ENCODE data around the gene TAF8.

The TAF8 gene

DNA sequence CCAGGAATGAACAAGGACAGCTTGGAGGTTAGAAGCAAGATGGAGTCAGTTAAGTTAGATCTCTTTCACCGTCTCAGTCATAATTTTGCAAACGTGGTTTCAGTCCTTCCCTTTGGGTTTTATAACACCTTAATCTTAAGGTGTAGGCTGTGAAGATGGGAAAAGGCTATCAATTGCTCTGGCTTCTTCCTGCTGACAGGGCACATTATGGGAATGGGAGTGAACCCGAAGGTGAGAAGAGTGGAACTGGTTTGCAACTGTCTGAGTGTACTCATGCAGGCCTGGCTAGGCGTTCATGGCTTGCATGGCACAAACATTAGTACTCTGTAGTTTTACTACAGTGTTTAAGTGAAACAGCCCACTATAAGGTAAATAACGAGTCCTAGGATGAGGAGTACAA is 9.4 kb downstream of the TAF8 start:
- DNase-seq (ENCODE audit: low read depth) = no peak

DNA sequence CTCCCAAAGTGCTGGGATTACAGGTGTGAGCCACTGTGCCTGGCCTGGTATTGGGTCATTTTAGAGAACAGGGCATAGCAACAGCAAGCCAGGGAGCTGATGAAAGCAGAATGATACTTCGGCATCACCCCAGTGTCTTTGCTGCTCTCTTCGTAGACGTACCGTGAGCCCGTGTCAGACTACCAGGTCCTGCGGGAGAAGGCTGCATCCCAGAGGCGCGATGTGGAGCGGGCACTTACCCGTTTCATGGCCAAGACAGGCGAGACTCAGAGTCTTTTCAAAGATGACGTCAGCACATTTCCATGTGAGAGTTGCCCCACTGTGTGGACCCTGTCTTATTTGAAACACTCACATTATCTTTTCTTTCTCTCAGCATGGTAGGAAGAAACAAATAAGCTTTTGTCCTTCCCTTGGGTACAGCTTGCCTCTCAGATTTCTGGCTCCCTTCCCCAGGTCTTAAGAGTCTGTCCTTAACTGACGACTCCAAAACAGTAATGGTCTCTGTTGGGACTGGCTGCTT is 15.9 kb downstream of the TAF8 start:
- no peak for DNase-seq (ENCODE audit: low read depth)

DNA sequence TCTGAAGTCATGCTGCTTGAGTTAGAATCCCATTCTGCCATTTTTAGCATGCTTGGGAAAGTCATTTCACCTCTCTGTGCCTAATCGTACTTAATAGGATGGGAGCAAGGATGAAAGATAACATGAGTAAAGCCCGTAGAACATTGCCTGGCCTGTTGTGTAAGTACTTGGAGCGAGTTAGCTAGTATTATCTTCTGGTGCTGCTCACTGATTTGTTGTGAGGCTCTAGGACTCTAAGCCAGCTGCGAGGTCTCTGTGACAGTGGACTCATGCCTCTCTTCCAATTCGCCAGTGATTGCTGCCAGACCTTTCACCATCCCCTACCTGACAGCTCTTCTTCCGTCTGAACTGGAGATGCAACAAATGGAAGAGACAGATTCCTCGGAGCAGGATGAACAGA is 17.8 kb downstream of the TAF8 start:
- DNase-seq (ENCODE audit: low read depth) = no peak

DNA sequence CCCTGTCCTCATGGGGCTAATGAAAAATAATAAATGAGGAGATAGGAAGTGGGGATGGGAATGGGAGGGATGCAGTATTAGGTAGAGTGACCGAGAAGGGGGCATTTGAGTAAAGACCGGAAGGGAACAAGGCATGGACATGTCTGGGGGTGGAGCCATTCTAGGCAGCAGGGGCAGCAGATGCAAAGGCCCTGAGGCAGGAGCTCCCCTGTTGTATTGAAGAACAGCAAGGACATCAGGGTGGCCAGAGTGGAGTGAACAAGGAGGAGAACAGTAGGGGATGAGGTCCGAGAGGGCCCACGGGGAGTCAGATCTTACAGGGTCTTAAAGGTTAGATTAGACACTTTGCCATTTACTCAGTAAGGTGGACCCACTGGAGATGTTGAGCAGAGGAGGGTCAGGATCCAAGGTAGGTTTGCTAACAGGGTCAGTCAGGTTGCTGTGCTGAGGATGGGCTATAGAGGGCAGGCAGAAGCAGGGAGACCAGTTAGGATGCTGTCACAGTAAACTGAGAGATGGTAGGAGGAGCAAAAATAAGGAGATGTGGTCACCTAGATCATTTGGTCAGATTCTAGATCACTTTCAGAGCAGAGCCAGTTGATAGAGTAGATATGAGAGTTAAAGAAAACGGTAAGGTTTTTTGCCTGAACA is 18.7 kb downstream of the TAF8 start:
- DNase-seq (ENCODE audit: low read depth) = no peak

DNA sequence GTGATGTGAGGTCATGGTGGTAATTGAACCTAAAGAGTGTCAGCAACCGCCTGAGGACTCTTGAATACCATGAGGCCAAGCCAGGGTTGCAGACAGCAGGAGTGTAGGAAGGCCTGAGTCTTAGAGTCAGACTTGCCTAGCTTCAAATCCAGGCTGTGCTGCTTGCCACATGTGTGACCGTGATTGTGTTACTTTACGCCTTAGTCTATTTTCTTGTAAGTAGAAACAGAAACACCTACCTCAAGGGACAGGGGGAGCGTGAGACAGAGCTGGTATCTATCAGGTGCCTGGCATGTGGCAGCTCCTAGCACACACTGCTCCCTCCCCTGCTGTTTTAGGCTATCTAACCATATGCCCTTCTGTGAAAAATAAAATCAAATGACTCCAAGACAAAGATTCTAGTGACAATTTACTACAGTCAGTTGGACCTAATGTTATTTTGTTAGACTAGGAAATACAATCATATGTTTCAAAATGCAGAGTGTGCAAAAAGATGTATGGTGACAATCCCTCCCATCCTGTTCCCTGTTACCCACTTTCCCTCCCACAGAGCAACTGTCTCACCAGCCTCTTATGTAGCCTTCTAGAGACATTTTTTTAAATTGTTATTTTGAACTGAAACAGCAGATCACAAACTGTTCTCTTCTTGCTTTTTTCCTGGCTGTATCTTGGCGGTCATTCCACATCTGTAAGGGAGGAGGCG is 21.7 kb downstream of the TAF8 start:
- DNase-seq (ENCODE audit: low read depth) = no peak

DNA sequence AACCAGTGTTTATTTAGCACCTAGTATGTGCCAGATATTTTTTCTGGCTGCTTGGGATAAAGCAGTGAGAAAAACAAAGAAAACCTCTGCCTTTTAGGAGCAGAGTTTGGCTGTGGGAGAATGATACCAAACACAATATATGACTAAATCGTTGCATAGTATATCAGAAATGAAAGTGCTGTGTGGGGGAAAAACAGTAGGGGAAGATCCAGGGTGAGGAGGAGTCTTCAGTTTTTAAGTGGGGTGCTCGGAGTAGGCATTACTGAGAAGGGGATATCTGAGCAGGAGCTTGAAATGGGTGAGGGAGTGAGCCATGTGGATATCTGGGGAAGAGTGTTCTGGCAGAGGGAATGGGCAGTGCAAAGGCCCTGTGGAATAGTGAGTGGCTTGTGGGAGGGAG is 23.0 kb downstream of the TAF8 start:
- no peak for DNase-seq (ENCODE audit: low read depth)

DNA sequence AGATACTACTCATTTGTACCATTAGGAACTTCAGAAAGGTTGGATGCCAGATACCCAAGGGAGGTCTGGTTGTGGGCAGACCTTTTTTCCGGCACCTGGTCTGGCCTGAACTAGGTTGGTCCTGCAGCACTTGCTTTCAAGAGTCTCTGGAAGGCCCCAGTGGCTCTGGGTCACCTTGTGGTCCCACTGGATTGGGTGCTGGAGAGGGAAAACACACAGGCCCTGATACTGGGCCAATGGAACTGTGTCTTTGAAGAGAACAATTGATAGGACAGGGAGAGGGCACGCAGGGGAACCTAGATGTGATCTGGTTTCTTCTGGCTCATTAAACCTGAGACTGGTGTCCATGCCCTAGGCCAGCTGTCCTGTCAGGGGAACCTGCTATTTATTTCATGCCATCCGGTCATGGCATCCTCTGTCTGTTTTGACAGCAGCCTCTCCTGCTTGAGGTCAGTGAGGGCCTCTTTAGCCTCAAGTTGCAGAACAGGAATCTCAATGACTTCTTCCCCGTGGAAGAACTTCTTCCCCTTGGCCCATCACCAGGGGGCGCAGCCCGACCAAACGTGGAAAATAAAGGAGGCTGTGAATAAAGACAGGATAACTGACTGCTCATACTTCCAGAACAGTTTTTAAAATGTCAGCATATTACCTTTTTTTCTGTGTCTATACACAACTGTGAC is 25.0 kb downstream of the TAF8 start:
- peak; percentile 20 for DNase-seq (ENCODE audit: low read depth)

DNA sequence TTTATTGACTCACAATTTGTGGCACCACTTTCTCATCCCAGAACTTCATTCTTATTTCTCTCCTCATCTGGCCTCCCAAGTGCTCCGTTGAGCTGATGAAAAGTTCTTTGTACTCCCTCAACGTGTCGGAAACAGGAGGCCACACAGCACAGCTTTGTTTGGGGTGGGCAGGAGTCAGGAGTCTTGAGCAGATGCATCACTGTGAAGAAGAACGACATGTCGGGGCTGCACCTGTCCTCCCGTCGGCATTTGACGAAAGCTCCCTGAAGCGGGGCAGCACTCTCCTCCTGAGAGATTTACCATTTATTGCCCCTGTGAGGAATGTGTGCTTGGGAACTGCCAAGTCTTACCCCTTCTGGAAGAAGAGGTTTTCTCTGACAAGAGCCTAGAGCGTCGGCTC is 28.1 kb downstream of the TAF8 start:
- no peak for DNase-seq (ENCODE audit: low read depth)

DNA sequence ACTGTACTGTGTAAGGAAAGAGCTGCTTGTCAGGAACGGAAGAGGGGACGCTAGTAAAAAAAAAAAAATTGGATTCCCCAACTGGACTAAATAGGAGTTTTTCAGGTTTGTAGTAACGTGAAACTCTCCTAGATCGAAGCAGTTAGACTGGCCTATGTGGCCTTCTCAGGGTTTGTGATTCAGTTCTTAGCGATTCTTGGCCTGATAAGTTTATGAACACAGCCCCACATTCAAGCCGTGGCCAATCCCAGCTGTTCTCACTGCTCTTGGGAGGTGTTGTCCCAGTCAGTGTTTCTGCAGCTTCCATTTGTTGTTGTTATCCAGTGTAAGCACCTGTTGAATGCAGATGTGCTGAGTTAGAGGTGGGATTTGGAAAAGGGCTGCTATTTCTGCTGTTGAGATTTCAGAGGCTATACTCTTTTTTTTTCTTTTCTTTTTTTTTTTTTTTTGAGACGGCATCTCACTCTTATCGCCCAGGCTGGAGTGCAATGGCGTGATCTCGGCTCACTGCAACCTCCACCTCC is 29.7 kb downstream of the TAF8 start:
- DNase-seq (ENCODE audit: low read depth) = no peak

DNA sequence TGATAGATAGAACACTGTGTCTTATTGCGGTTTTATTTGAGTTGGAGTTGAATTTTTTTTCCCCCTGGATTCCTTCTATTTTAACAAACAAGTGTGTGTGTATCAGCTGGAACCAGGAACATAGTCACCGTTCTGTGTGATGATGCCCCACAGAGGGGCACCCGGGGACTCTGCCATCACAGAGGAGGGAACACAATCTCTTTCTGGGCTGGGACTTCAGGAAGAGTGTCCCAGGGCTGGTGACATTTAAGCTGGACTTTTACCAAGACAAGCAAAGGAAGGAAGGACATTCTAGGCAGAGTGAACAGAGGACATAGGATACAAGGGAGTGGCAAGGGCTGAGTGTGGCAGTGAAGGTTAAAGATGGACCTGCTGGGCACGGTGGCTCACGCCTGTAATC is 33.2 kb downstream of the TAF8 start:
- no peak for DNase-seq (ENCODE audit: low read depth)

DNA sequence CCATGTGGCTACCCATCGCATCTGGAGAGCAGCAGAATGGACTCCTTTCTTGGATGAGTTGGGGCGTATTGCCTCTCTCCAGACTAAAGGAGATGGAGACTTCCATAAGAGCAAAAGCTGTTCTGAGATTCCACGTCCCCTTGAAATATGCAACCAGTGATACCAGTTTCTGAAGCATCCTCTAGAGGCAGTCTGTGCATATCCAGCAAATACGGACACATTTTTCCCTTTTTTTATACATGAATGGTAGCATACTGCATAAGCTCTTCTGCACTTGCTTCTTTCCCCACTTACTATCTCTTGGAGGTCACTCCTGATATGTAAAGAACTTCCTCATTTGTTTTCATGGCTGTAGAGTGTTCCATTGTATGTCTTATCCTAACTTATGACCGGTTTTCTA is 34.6 kb downstream of the TAF8 start:
- DNase-seq (ENCODE audit: low read depth) = no peak

DNA sequence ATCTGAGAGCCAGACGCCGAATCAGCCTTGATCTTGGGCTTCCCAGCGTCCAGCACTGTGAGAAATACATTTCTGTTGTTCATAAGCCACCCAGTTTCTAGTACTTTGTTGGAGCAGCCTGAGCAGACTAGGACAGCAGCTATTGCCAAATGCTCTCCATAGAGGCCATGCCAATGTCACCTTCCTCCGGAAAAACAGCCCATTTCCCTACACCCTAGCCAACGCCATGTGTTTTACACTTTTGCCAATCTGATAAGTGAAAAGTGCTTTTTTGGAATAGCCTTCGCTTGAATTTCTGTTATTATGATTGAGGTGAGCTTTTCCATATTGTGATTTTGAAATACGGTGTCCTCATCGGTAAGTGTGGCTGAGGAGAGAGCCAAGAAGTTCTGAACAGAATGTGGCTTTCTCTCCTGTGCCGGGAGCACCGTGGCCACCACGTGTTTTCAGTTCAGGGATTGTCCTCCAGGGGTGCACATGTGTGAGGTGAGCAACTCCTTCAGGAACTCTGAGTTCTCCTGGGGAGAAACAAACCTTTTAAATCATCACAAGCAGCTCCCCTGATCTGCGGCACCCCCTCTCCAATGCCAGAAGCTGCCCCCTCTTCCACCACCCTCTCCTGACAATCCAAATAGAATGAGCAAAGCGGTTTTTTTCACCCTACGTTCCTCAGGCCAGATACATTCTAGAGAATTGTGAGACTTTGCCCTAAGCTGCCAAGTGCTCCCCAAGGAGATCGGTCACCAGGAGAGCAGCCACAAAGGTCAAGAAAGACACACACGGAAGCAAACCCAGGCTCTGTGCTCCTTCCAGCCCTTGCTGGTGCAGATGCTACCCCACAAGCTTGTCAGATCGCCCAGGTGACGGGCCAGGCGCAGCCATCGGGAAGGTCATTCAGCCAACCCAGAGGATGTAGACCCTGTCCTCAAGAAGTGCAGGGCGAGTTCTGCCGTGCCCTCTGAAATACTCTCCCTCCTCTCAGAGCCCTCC is 36.0 kb downstream of the TAF8 start:
- no peak for DNase-seq (ENCODE audit: low read depth)

DNA sequence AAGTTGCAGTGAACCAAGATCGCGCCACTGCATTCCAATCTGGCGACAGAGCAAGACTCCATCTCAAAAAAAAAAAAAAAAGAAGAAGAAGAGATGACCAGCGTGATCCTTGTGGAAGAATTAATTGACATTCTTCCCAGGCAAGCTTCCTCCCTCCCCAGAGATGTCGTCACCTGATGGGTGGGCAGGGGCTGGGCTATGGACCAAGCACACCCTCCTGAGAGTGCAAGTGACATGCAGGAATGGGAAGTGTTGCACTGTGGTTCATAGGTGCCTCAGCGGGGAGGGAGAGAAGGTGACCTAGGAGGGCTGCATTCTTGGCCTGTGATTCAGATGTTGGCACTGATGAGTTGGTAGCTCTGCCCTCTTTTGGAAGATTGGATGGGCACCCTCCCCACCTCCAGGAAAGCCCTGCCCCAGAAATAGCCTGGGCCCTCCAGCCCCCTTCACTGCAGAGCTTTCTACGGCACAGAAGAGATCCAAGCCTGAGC is 37.8 kb downstream of the TAF8 start:
- no peak for DNase-seq (ENCODE audit: low read depth)

DNA sequence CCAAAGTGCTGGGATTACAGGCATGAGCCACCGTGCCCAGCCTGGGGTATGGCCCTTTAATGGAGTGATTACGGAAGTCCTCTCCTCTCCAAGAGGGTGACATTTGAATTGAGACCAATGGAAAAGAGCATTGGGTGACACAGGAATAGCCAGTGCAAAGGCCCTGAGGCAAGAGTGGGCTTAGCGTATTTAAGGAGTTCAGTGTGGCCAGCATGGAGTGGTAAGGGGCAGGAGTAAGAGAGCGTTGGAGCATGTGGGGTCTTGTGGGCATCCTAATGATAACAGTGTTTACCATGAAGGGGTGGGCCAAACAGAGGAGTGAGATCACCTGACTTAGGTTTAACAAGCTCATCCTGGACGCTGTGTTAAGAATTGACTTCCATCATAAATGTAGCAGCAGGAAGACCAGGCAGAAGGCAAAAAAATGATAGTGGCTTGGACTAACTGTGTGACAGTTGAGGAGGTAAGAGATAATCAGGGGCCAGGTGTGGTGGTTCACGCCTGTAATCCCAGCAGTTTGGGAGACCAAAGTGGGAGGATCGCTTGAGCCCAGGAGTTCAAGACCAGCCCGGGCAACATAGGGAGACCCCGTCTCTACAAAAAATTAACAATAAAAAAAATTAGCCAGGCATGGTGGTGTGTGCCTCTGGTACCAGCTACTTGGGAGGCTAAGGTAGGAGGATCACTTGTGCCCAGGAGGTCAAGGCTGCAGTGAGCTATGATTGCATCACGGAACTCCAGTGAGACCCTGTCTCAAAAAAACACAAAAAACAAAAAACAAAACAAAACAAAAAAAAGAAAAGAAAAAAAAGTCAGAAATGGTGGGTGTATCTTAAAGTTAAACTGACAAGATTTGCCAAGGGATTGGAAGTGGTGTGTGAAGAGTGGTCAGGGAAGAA is 40.7 kb downstream of the TAF8 start:
- DNase-seq (ENCODE audit: low read depth) = no peak

DNA sequence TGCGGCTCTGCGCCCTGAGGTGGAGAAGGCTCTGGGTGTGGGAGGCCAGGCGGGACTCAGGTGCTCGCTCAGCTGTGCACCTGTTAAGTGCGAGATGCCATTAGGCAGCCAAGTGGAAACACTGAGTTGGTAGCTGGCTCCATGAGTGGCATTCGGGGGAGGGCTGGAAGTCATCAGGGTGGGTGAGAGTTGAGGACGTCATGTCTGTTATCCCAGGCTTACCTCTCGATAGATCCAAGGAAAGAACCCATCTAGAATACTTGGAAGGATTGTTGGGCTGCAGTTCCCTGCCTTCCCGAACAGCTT is 41.3 kb downstream of the TAF8 start:
- no peak for DNase-seq (ENCODE audit: low read depth)

DNA sequence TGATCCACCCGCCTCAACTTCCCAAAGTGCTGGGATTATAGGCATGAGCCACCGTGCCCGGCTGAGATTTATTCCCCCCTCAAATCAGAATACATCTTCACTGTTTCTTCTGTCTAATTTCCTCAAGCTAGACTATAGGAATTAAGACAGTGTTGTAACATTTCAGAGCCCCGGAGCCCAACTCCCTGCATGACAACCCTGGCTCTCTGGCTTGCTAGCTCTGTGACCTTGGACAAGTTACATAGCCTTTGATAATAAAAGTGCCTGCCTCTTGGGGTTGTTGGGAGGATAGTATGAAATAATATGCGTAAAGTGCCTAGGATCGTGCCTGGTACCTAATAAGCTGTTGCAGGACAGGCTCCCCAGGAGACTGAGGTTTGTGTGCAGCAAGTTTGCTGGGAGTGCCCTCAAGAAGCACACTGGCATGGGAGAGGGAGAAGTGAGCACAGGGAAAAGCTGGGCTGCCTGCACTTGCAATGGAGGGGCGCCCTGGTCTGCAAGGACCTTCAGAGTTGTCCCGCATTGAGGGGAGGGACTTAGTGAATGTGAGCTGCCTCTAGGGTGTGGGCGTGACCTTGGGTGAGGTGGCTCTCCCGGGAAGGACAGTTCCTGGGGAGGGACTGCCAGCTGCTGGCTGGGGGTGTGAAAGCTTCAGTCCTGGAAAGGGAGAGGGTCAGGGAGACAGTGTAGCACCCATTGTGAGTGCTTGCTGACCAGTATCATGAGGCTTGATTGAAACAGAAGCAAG is 43.4 kb downstream of the TAF8 start:
- no peak for DNase-seq (ENCODE audit: low read depth)

DNA sequence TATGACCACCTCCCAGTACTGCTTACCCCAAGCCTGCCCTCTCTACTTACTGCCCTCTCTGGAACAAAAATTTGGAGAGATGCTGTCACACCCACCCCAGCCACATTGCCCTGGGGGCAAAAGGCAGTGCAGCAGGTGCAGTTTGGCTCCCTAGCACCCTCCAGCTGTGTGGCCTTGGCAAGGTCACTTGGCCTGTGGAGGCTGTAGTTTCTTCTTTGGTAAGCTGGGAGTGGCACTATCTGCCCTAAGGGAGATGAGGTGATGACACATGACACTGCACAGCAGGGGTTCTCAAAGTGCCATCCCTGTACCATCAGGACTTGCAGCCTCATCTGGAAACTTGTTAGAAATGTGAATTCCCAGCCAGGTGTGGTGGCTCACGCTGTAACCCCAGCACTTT is 44.8 kb downstream of the TAF8 start:
- no peak for DNase-seq (ENCODE audit: low read depth)

DNA sequence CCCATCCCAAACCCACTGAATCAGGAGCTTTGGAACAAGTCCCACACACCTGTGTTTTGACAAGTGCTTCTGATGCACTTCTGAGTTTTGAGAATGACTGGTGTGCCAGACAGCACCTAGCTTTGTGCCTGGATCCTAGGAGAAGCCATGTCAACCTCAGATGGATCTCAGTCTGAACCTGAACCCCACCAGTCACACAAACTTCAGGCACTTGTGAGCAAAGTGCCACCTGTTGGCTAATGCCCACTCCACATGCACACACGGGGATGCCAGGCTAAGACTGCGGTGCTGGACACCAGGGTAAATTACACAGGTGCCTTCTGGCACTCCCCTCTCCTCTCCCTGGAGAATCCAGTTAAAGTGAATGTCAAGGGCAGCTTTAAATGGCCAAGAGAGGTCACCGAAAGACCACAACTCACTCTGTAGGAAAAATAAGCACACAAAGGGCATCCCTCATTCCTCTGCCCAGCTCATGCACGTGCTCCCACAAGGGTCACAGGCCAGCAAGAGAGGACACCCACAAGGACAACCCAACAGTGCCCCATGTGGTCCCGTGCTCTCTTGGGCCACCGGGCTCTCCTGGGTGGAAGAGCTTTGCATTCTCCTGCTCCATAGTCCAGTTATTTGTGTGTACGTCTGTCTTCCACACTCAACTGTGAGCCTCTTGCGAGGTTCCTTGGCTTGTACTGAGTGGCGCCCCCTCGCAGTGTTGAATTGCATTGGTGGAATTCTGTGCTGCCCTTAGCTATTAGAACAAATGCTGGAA is 45.6 kb downstream of the TAF8 start:
- DNase-seq (ENCODE audit: low read depth) = no peak

DNA sequence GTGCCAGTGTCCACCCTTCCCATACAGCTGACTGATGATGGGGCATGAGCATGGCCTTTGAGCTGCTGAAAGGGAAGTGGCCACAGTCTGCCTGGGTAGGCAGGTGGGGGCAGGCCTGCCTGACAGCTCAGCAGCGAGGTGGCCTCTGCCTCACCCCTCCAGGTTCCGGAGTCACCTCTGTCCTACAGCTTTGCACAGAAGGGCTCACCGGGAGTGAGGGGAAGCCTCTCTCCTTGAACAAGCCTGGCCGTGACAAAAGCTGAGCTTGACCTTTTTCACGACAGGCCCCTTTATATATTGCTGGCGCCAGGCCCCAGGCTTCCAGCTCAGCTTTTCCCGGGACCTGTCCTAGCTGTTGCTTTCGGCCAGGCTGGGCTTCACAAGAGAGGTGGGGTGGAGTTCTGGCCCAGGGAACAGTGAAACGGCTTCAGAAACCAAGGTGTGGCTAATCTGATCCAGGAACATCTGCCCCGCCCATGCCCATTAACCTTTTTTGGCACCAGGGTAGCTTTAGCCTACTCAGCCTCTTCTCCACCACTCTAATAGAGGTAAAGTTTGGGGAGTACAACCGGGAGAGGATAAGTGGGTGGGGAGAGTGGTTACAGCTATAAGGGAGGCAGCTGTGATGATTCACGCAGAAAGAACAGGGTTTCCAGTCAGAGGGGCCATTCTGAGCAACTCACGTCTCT is 49.2 kb downstream of the TAF8 start:
- no peak for DNase-seq (ENCODE audit: low read depth)
